ENCODE results near the gene MRPS34. TPM values are rescaled to one million over a fixed set of nuclear protein-coding genes. Genes with fewer than 3 reads are reported as not detected.

MRPS34 gene
- total and polyA plus RNA-seq, 2 experiments from 2014 or later = 164 to 188 TPM

GRCh38 chr16:1732071-1732470 is 40.9 kb downstream of the MRPS34 start:
- no peaks in the 10 kb centered on the region for H3K27me3 ChIP-seq
- H3K4me3 ChIP-seq = no peak overlapping the region
- no peaks in the 10 kb centered on the region for H3K9me3 ChIP-seq (ENCODE audit: low read depth)
- H3K4me1 ChIP-seq (ENCODE audit: low read depth) = no peaks in the 10 kb centered on the region
- DNase-seq (ENCODE audit: low read depth in 1 of 2, low spot score in 1 of 2) = no peak
- TF ChIP-seq CTCF (IDR thresholded peaks at IDR 0.05; ENCODE audit: low read depth, low read length) = no peak
- peaks cover 14% of the 10 kb centered on the region for H3K36me3 ChIP-seq
- no peak overlapping the region for H3K27ac ChIP-seq

- Histone ChIP-seq H3K4me1 (ENCODE audit: low read depth) (no peaks in the 10 kb centered on the region), H3K9me3 (ENCODE audit: low read depth) (no peaks in the 10 kb centered on the region), H3K36me3 (peaks cover 14% of the 10 kb centered on the region), H3K4me3 (no peak overlapping the region), H3K27me3 (no peaks in the 10 kb centered on the region), H3K27ac (no peak overlapping the region)
- no peak for DNase-seq (ENCODE audit: low read depth in 1 of 2, low spot score in 1 of 2)
- TF ChIP-seq CTCF (IDR thresholded peaks at IDR 0.05; ENCODE audit: low read depth, low read length) = no peak
These were observed 41.3 kb downstream of the MRPS34 start for GRCh38 chr16:1731603-1732002.

GRCh38 chr16:1731073-1731472 is 41.9 kb downstream of the MRPS34 start:
- no peaks in the 10 kb centered on the region for H3K4me1 ChIP-seq (ENCODE audit: low read depth)
- peaks cover 17% of the 10 kb centered on the region for H3K36me3 ChIP-seq
- no peak overlapping the region for H3K27ac ChIP-seq
- H3K27me3 ChIP-seq = no peaks in the 10 kb centered on the region
- TF ChIP-seq CTCF (IDR thresholded peaks at IDR 0.05; ENCODE audit: low read depth, low read length) = no peak
- DNase-seq (ENCODE audit: low read depth in 1 of 2, low spot score in 1 of 2) = no peak
- H3K4me3 ChIP-seq = no peak overlapping the region
- no peaks in the 10 kb centered on the region for H3K9me3 ChIP-seq (ENCODE audit: low read depth)

GRCh38 chr16:1729445-1729844 is 43.5 kb downstream of the MRPS34 start:
- no peaks in the 10 kb centered on the region for H3K27me3 ChIP-seq
- H3K4me1 ChIP-seq (ENCODE audit: low read depth) = no peaks in the 10 kb centered on the region
- H3K36me3 ChIP-seq = peaks cover 15% of the 10 kb centered on the region
- no peak overlapping the region for H3K27ac ChIP-seq
- no peaks in the 10 kb centered on the region for H3K9me3 ChIP-seq (ENCODE audit: low read depth)
- H3K4me3 ChIP-seq = no peak overlapping the region
- TF ChIP-seq CTCF (IDR thresholded peaks at IDR 0.05; ENCODE audit: low read depth, low read length) = no peak
- no peak for DNase-seq (ENCODE audit: low read depth in 1 of 2, low spot score in 1 of 2)

- H3K27me3 ChIP-seq = no peaks in the 10 kb centered on the region
- no peak overlapping the region for H3K27ac ChIP-seq
- no peak for TF ChIP-seq CTCF (IDR thresholded peaks at IDR 0.05; ENCODE audit: low read depth, low read length)
- H3K4me3 ChIP-seq = no peak overlapping the region
- DNase-seq (ENCODE audit: low read depth in 1 of 2, low spot score in 1 of 2) = no peak
- H3K36me3 ChIP-seq = peaks cover 13% of the 10 kb centered on the region
- no peaks in the 10 kb centered on the region for H3K4me1 ChIP-seq (ENCODE audit: low read depth)
- no peaks in the 10 kb centered on the region for H3K9me3 ChIP-seq (ENCODE audit: low read depth)
These were observed 43.9 kb downstream of the MRPS34 start for GRCh38 chr16:1729026-1729425.
